Occipital lobe (tissue), 2 donors: ENCODE results near the gene TMPRSS5. TPM values are rescaled to one million over a fixed set of nuclear protein-coding genes. Genes with fewer than 3 reads are reported as not detected.

Source experiments
- DNase-seq: peaks from one replicate; lab custom pipeline; 2025; lab: John Stamatoyannopoulos, UW
- total RNA-seq: library from RNA; depleted of rRNA; stranded (reverse); fragments of >200 nt; gene quantifications from one replicate; pipeline ENCODE4 v1.2.3, GENCODE V29; 2014

The TMPRSS5 gene
- total RNA-seq, 1 donor from 2014 or later: 3.0 TPM

DNA sequence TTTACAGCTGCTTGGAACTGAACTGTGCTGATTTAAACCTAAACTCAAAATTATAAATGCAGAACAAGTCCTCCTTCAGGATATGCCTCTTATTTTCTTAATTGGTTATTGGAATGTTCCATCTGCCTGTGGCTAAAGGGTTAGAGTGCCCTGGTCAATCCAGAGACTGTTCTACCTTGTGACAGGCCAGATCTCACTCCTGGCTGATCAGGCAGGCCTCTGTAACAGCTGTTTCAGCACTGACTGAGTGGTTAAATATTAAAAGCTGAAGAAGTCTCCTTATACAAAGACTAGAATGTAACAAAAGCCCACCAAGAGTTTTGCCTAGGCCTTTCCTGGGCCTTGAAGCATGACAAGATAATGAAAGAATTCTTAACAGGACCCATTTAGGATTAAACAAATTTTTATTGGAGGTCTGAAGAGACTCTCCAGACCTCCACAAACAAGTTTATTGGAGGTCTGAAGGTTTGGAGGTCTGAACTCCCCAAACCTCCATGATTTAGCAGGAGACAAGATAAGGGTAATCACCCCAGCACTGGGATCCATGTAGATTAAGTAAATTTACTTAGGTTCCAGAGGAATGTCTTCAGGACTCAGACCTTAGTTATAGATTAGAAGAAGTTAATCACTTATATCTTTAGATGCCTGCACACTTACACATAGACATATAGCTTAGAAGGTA lies 35.8 kb downstream of the TMPRSS5 start:
- DNase-seq: no peak

DNA sequence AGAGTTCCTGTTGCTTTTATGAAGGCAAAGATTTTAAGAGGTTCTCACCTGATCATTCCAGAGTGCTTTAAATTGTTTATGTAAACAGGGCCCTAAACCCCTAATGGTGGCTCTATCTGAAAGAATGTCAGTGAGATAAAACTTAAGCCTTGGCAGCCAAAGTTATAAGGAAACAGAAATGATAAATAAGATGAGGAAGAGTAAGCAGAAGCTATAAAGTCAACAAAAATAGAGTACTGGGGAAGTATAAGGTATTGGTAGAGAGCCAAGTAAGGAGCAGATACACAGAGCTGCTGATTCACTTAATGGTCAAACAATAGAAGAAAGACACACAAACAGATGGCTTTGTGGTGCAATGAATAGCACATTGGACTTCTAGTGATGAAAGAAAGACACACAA lies 37.9 kb downstream of the TMPRSS5 start:
- no peak for DNase-seq

DNA sequence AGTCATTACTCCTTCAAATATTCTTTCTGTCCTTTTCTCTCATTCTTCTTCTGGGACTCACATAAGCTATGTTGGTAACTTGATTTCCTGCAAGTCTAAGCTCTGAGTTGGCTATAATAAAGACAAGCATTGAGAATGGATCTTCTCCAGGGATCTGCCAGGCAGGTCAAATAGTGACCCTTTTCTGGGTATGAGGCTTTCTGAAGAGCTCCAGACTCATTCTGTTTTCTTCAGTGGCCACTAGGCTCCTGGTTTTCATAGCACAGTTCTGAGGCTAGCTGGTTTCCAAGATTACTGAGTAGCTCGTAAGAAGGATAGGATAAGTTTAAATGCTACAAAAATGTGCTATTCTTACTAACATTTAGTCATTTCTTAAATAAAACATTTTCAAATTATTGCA lies 38.3 kb downstream of the TMPRSS5 start:
- DNase-seq: no peak

DNA sequence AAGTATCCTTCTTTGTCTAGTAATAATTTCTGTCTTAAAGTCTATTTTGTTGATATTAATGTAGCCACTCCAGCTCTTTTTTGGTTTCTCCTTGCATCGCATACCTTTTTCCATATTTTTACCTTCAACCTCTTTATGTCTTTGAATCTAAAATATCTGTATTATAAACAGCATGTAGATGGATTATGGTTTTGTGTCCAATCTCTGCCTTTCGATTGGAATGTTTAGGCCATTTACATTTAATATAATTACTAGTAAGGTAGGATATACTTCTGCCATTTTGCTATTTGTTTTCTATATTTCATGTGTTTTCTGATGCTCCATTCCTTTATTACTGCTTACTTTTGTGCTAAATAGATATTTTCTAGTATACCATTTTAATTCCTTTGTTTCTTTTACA lies 39.5 kb downstream of the TMPRSS5 start:
- DNase-seq: no peak

DNA sequence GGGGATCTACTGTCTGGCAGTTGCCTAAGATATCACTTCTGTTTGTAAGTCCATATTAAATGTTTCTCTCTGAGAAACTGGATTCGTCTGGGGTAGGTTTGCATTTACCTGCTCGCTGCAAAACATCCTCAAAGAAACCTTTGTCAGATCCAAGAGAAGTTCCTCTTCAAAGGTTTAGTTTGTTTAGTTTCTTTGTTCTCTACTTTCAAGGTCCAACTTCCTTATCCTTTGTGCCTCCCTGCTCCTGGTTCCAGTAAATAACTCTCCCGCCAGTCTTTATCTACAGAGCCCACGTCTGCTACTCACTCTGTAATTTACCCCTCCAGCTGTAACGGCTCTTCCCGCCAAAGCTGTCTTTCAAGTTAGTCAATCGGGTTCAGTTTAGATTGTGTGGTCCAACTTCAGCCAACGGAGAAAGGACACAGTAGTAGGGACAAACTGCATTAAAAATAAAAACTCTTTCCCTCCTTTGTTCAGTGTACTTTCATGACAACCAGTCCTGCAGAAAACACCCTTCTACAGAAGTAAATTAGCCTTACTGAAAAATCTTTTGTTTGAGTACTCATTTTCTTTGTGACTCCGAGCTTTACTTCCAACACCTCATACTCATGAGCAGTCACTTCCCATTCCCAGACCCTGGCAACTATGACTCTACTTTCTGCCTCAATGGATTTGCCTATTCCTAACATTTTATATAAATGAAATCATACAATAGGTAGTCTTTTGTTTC lies 41.0 kb downstream of the TMPRSS5 start:
- DNase-seq: no peak

DNA sequence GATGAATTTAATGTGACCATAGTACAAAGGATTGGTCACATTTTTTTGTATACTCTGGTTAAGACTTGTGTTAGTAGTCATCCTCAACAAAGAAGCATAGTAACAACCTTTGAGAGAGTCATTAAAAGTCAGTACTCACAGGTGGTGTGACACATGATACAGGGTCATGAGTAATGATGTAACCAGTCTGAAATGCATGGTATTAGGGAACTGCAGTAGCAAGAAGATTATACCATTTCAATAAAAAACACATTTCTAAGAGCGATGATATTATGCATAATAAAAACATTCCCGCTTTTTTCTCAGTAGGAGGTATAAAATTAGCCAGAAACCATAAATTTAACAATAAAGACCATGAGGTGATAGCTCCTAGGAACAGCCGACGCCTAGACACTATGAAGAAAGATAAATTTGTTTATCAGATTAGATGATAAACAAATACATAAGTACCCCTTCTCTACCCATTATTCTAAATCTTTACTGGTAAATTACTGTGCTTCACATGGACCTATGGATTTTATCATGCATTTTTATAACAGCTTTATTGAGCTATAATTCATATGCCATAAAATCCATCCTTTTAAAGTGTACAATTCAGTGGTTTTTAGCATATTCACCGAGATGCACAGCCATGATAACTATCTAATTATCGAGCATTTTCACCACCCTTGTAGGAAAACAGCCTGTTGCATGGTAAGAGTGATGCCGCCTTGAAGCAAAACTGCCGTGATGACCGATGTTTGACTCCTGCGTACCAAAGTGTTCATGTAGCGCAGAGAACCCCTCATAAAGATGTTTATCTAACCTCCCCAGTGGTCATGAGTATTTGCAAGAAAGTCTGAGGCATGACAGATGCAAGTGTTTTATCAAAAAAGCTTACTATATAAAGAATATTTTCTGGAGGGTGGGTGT lies 41.8 kb downstream of the TMPRSS5 start:
- no peak for DNase-seq

DNA sequence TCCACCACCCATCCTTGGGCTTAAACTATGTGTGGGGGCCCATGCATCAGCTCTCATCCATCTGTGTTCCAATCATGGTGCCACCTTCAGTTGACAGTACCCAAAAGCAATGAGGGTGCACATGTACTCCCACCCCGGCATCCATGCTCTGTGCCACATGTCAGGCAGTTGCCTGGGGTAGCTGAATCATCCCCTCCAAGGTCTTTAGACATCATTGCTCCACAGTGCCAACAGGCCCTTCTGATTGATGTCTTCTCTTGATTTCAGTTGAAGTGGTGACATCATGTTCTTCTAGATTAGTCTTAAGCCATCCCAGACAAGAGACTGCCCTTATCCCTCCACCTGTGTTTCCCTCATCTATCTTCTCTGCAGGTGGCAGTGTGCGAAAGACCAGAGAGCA lies 42.5 kb downstream of the TMPRSS5 start:
- DNase-seq: no peak

DNA sequence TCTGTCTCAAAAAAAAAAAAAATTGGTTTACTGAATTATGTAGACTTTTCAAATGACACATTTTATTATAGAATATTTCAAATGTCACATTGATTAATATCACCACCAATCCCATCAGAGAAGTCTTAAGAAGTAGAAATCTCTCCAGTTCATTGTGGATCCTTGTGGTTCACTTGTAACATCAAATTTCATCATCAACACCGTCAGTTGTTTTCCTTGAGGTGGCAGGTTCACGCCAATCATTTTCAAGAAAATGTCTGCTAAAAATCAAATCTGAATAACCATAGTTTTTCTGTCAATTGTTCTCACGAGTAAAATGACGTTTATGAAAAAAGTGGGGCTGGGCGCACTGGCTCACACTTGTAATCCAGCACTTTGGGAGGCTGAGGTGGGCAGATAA lies 50.3 kb downstream of the TMPRSS5 start:
- DNase-seq: no peak

DNA sequence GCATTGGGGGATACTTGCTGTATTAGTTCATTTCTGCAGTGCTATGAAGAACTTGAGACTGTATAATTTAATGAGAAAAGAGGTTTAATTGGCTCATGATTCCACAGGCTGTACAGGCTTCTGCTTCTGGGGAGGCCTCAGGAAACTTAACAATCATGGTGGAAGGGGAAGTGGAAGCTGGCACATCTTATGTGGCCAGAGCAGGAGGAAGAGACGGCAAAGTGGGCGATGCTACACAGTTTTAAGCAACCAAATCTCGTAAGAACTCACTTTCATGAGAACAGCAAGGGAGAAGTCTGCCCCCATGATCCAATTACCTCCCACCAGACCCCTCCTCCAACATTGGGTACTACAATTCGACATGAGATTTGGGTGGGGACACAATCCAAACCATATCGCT lies 55.1 kb downstream of the TMPRSS5 start:
- no peak for DNase-seq

DNA sequence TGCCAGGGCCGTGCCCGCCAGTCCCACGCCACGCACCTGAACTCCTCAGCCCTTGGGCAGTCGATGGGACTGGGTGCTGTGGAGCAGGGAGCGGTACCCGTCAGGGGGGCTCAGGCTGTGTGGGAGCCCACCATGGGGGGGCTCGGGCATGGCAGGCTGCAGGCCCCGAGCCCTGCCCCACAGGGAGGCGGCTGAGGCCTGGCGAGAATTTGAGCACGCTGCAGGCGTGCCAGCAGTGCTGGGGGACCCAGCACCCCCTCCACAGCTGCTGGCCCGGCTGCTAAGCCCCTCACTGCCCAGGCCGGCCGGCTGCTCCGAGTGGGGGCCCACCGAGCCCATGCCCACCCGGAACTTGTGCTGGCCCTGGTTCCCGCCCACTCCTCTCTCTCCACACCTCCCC lies 56.8 kb downstream of the TMPRSS5 start:
- DNase-seq: no peak

DNA sequence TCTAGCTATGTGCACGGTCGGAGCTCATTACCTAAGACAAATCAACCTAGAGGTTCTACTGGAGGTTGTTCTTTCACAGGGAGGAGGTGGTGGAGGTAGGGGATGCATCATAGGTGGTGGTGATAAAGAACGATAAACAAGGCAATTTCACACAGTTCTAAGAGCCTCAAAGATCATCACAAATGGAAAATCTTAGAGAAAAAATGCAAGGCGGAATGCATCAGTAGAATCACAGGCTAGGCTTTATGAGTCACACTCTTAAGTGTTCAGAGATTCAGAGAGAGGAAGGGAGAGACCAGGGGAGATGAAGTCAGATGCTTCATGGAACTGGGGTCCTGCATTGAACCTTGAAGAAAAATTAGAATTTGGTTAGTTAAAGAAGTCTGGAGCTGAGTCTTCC lies 58.3 kb downstream of the TMPRSS5 start:
- no peak for DNase-seq

DNA sequence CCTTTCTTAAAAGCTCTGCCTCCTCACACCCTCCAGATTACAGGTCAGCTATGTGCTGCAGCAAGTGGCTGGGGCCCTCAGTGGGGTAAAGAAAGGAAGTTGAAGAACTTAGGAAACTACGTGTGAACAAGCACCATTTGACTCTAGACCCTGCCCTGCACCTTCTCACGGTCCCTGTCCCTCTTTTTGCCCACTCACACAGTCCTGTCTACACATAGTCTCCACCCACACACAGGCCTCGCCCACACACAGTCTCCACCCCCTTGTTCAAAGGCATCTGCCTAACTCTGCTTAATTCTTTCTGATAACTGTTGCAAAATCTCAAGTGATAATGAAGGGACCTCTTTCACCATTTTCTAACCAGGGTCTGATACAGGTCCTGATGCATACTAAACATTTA lies 59.0 kb downstream of the TMPRSS5 start:
- DNase-seq: no peak

DNA sequence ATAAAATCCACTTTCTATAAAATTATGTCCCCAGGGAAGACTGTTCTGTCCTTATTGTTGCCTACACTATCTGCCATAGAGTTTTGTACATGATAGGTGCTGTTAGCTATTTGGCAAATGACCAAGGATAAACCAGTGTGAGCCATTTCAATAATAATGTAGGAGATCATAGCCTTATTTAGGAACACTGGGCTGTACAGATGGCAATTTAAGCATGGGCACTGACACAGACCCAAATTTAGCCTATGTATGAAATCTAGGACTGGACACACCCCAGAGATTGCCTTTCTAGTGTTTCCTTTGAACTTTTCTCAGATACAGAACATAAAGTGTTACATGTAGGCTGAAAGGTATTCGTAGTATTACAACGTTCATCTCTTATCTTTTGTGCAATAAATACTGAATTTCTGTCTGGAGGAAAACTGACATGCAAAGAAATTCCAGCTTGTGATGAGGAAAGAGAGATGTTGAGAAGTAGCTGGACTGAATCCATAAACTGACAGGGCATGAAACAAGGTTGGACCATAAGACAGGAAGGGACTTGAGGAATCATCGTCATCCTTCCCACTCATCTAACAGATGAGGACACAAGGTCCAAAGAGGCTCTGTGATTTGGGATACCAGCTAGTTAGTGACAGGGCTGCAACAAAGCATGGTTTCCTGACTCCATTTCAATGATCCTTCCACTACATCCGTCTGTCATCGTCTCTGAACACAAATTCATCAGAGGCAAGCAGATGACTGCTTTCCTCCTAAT lies 60.3 kb downstream of the TMPRSS5 start:
- DNase-seq: no peak

DNA sequence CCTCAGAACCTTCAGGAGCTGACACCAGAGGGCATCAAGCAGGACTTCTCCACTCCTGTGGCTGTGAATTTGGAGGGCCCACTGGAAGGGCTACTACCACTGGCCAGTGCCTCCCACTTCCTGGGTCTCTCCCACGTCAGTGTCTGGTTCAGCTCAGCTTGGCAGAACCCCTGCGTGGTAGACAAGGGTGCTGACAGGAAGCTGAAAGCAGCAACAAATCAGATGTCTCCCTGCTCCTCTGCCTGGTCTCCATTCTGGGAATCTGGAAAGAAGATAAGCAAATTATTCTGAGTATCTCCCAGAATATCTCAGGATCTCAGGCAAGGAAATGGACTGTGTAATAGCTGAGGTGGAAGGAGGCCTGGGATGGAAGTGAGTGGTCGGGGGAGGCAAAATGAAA lies 61.5 kb downstream of the TMPRSS5 start:
- no peak for DNase-seq

DNA sequence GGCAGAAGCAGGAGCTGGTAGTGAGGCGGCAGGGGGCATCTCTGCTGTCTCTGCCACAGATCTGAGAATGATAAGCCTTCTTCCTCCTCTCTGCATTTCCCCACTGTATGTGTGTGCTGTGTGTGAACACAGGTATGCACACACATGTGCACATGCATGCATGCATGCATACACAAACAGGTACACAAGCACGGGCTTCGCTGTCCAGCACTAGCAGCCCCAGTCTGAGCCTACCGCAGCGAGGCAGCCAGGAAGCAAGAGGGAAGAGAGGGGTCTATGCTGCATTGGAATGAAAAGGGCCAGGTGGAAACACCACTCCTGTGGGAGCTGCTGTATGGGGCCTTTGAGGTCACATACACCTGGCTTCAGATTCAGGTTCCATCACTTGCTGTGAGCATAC lies 62.4 kb downstream of the TMPRSS5 start:
- DNase-seq: no peak

DNA sequence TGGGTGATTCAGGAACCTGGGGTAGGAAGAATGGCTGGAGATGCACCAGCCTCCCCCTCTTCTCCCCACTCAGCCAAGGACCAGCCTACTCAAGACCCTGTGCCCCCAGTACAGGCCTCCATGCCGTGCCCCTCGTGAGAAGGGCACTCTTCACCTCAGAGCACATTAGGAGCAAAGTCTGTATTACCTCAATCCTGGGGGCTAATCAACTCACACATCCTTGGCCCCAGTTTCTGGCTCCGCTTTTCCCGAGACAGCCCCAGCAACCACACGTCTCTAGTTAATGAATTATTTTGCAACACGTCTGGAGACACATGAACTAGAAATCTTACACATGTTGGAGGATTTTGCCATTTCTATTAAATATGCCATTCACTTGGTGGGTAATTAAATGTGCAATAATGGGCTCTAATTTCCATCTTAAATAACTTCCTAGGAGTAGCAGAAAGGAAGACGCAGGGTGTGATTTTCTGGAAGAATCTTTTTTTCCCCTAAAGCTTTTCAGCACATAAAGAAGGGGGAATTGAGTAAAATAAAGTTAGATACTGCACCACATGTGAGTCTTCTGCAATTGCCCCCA lies 63.0 kb downstream of the TMPRSS5 start:
- DNase-seq: no peak

DNA sequence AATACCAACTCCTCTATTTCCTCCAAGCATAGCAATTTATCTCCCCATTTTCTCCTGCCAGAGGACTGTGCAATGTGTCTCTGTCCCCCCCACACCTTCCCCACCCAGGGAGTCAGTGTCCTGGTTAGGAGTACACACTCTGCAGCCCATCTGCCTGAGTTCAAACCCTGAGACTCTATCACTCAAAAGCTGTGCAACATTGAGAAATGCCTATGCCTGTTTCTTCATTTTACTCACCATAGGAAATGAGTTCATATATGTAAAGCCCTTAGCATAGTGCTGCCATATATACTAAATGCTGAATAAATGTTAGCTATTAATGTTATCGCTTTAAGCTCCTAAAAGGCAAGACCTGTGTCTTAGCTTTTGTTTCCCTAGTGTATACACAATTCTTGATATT lies 64.0 kb downstream of the TMPRSS5 start:
- DNase-seq: no peak

DNA sequence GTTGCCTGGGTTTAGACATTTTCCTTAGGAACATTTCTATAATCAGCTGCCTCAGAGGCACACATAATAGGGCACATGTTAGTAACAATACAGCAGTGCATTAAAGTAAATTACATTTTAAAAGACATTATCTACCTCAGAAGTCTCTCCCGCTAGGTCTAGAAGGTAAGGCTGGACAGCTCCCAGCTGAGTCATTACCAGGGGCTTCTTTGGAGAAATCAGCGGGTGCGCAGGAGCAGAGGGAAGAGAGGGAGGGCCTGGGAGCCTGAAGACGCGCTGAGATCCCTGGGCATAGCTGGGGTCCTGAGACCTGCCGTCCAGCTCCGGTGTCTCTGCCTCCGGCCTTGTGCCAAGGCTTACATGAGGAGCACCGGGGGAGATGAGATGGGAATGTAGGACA lies 67.7 kb downstream of the TMPRSS5 start:
- no peak for DNase-seq

DNA sequence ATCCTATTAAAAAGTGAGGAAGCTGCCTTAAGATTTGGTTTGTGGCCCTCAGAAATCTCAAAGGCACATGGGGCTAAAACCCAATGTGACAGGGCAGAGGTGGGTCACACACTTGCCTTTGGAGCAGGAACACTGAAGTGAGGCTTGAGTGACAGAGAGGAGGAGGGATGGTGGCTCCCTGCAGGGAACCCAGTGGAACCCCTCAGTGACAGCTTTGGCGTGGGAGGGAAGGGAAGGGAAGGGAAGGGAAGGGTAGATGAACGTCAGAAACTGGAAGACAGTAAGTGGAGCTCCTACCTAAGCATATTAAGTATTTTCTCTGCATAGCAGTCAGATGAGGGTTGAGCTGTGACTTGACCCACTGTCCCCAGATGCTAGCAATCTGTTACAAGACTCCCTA lies 68.5 kb downstream of the TMPRSS5 start:
- DNase-seq: no peak
